Stimulated activated CD8-positive, alpha-beta memory T cell treated with anti-CD3 and anti-CD28 coated beads, Interleukin-4, amount 100 ng/mL, for 1 hour (primary cell): ENCODE results near the gene SDK2.
"Not testable (repeated sequence)": the region's sequence is repeated elsewhere in the genome, so short reads cannot be mapped to it uniquely, and the experiment has no call there.

Experiments
- DNase-seq, 2 donors: peaks; one replicate each; pipeline ENCODE4 v3.0.0-alpha.2; 2020; ENCODE audit warnings: low read depth in 2 of 2, low spot score in 1 of 2

The SDK2 gene

DNA sequence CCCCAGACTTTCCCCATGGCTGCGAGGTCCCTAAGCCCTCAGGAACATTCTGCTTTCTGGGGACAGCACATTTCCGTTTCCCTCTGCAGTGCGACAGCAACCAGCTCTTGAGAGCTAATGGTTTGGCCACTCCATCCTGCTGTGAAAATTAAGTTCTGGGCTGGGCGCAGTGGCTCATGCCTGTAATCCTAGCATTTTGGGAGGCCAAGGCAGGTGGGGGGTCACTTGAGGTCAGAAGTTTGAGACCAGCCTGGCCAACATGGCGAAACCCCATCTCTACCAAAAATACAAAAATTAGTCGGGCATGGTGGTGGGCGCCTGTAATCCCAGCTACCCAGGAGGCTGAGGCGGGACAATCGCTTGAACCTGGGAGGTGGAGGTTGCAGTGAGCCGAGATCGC is 331.4 kb downstream of the SDK2 start:
- not testable (repeated sequence) for DNase-seq

- peak; percentile 63 to 70 for DNase-seq
These were observed 332.2 kb downstream of the SDK2 start, which contains the start of gene CDC42EP4 for GRCh38 chr17:73311781-73312641. Gene CDC42EP4 (minus strand): TSS chr17:73312001. CDS start chr17:73286500, 25,501 bp downstream.

DNA sequence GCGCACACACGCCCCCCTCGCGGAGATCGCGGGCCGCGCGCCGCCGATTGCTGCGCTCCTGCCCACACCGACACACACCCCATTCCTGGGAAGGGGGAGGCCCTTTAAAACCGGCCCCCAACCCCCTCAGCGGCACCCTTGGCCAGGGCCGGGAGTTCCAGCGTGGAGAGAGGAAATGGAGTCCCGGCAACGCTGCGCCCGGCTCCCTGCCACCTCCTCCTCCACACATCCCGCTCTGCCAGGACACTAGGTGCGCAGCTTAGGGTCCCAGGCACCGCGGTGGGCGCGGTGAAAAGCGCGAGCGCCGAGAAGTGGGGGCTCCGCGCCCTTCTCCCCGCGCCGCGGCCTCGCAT is 332.8 kb downstream of the SDK2 start:
- no peak for DNase-seq

DNA sequence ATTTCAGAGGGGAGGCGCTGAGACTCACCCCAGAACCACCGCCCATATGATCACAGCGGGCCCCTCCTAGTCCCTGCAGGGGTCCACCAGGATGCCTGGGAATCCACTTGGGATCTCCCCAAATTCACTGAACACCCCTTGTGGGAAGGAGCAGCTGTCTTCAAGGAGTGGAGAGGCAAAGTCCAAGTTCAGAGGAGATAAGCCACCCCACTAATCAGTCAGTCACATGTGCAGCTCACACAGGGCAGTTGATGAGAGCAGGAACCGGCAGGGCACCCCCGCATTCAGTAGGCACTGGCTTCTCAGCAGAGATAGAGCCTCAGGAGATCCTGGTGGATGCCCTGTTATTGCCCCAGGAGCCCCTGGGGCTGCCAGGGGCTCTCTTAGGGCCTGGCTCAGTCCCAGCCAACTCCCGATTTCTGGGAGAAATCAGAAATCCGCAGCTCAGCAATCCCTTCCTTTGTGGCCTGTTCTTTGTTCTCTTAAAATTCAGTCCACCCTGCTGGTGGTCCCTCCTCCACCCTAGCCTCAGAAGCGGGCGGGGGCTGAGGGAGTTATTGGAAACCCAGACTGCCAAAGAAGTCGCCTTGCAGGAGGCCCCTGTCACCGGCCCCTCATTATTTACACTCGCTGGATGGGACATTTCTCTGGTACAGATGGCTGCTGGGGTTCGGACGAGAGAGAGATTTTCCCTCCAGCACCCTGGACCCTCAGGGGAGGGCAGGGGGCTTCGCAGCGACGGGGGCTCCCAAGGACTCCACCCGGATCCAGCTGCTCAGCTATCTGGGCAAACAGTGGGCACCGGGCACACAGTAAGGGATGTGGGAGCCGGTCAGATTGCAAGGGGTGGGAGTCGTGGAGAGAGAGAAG is 334.3 kb downstream of the SDK2 start:
- DNase-seq, result no peak

GRCh38 chr17:73308959-73309358 is 335.3 kb downstream of the SDK2 start:
- not testable (repeated sequence) for DNase-seq

DNA sequence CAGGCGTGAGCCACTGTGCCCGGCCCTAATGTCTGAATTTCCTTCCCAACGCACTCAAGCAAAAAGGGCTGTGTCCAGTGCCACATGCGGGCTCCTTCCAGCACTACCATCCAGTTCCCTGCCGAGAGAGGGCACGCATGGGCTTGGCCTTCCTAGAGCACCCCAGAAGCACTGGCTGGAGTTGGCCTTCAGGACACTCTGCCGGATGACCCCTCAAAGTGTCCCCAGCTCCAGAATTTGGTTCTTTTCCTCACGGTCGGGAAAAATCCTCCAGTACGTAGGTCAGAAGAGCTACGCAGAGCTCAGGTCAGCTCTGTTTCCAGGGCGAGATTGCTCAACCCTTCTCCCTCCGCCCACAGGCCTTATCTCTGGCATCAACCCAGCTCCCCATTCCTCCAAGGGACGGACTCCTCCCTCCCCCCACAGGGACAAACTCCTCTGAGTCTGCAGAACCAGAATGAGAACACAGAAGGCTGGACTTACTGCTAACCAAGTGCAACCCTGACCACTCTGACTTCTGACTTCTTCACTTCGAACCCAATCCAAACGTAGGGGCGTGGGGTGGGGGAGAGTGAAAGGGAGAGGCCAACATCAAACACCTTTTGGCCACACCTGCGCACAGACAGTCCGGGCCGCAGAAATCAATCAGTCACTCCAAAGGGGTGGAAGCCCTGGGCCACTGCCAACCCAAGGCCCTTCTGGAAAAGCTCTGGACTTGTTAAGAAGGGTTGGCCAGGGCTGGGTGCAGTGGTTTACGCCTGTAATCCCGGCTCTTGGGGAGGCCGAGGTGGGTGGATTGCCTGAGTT is 336.0 kb downstream of the SDK2 start:
- no peak for DNase-seq

GRCh38 chr17:73307130-73307529 is 337.1 kb downstream of the SDK2 start:
- DNase-seq, result no peak

DNA sequence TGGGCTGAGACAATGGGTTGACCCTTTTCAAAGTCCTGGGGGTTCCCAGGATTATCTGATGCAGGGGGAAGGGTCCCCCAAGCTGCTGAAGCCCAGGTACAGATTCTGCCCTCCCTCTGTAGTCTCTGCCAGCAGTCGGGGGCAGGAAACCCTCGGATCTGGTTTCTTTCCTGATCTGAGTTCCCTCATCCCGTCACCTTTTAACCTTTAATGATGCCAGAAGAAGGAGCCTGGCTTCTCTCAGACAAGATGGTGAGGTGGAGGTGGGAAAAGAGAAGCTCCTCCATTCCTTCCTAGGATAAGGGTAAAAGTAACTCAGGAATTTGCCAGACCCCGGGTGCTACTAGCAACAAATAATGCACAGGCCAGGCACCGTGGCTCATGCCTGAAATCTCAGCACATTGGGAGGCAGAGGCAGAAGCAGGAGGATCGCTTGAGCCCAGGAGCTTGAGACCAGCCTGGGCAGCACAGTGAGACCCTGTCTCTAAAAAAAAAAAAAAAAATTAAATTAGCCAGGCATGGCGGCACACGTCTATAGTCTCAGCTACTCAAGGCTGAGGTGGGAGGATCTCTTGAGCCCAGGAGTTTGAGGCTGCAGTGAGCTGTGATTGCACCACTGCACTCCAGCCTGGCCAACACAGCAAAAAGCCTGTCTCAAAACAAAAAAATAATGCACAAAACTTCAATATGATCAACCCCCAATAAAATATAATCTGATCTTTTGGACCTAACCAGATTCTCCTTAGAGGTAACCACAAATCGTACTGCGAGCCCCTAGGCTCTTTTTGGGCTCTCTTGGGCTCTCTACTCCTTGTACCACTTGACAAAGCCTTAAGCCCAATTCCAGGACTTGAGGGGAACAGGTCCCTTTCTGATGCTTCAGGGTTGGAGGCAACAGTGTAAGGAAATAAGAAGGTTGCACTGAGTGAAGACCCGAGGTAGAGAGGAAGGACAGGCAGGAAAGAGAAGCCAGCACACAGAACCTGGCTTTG is 338.1 kb downstream of the SDK2 start:
- DNase-seq, result no peak

DNA sequence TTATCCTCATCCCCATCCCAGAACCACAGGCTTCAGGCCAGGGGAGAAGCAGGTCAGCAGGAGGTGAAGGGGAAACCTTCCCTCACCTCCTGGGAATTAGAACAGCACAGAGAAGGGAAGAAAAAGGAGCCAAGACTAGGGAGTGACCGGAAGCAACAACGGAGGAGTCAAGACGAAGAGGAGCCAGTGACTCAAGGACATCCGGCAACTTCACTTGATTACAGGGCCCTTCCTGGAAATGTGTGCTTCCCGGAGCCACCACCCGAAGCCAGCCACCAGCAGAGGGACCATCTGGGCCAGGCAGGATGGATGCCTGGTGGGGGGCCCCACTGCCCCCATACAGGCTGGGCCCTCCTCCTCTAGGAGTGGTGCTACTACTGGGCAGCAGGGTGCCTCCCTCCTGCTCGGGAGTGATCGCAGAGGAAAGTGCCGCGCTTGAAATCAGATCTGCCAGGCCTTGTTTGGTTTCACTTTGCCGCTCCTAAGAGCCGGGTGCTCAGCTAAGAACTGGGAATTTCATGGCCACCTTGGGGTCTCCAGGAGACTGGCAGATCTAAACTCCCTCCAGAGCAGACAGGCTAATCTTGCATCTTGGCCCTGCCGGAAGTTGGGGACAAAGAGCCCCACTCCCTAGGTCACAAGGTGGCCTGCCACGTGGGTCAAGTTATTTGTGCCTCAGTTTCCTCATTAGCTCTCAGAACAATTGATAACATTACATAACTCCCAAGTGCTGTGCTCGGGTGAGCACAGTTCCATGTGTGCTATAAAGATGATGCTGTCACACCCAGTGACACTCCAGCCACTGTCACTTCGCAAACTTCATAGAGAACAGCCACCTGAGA is 339.1 kb downstream of the SDK2 start:
- DNase-seq, result no peak

DNA sequence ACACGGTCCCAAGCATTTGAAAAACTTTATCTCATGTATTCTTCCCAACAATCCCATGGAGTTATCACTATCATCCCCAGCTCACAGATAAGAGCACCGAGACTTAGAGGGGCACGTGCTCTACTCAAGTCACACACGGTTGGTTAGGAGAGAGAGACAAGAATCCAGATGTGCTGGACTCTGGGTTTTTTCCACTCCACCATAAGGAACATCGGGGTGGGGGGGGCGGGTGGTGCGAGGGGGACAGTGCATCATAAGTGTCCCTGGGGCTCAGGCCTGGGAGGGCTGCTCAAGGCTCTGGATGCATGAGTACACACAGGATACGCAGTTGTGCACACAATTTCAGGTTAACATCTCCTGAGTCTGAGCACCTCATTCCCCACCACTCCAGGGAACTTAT is 339.8 kb downstream of the SDK2 start:
- DNase-seq, result no peak

DNA sequence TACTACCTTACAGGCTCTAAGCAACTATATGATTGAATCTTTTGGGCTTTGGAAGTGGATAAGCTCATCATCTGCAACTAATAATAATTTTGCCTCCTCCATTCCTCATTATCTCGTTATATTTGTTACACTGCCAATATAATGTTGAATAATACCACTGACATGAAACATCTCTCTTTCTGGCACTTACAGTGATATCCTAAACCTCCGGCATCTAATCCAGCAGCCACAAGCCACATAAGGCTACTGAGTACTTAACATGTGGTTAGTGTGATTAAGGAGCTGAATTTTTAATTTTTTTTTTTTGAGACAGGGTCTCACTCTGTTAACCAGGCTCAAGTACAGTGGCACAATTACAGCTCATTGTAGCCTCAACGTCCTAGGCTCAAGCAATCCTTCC is 342.1 kb downstream of the SDK2 start:
- DNase-seq, result no peak

- DNase-seq, result no peak
These were observed 342.9 kb downstream of the SDK2 start for GRCh38 chr17:73301369-73301768.

DNA sequence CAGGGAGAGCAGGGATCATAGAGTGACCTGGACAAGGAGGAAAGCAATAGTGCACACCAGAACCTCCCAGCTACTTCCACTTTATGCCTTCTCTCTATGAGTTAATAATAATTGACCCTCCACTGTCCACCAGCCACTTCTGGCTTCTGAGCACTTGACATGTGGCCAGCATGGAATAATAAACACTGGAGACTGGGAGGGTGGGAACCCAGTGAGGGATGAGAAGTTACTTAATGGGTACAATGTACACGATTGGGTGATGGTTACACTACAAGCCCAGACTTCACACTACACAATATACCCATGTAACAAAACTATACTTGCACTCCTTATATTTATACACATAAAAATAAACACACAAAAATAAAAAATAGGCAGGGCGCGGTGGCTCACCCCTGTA is 343.9 kb downstream of the SDK2 start:
- DNase-seq, result no peak

- DNase-seq, result no peak
These were observed 346.0 kb downstream of the SDK2 start for GRCh38 chr17:73297934-73298861.

- no peak for DNase-seq
These were observed 350.7 kb downstream of the SDK2 start for GRCh38 chr17:73293480-73293911.

GRCh38 chr17:73293031-73293430 is 351.2 kb downstream of the SDK2 start:
- DNase-seq, result no peak

DNA sequence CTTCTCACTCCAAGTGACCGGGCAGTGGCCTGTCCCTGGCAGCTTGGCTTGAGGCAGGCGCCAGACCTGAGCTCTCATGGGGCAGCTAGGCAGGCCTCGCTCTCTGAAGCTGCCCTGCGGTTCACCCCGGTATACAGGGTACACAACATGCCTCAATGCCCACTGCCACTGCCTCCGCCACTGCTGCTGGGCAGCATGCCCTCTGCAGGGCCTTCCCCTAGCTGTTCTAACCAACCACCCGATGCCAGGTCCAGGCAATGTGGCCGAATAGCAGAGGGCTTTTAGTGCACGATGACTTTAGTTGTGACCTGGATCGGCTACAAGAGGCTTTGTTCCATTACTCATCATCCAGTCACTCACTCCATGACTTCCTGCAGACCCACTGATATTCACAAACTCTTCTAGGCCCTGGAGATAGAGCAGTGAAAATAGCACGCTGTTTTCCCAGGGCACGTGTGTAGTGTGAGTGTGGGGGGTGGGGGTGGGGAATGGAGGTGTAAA is 352.2 kb downstream of the SDK2 start:
- no peak for DNase-seq

- no peak for DNase-seq
These were observed 352.9 kb downstream of the SDK2 start for GRCh38 chr17:73291260-73291801.
